HG02840 (cell line): ENCODE results near the gene HMX3.
"Not testable (repeated sequence)": the region's sequence is repeated elsewhere in the genome, so short reads cannot be mapped to it uniquely, and the experiment has no call there.

Experiments used
- ATAC-seq: cut with Tn5 transposase; IDR thresholded peaks from one replicate; pipeline ENCODE4 v1.9.1; 2021; ENCODE audit warnings: mild to moderate bottlenecking, moderate library complexity, moderate number of reproducible peaks; ENCODE audit not compliant: unreplicated experiment, low FRiP score

Gene HMX3

DNA sequence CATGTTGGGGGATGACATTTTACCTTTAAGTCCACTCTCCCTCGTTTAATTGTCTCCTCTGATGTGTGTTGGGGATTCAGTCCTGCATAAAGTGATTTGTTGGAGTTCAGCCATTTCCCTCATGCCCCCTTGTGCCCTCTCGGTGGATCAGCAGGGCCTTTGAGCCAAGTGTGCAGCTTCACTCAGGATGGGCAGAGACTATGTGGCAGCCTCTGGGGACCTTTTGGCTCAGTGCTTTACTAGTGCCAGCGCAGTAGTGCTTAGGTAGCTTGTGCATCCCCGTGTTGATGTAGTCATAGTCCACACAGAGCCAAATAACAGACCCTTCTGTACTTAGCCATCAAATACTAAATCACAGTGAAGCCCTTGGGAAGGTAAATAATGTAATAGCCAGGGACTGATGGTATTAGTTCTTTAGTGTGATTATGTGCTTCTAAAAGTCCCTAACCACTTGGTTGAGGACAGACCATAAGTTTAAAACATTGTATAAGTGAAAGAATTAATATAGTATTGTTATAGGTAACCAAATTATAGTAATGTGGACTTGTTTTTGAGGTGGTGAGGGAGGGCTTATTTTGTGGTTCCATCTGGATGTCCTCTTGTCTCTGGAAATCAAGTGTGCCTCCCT lies 29.8 kb downstream of the HMX3 start:
- ATAC-seq: no peak

DNA sequence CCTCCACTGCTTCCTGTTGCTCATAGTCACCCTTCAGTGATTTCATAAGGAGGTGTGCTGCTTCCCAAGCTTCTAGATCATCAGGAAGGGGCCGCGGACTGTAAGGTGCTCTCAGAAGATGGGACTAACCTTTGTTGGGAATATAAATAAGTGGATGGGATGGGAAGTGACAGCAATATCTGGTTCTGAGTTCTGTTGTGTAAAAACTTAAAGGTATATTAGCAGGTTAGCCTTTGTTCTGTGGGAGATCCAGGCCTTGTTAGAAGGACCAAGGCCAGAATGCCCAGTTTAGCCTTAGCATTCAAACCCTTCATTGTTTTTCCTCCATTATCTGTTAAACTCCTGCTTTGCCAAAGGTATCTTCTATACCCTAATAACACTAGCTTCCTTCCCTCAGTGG lies 30.8 kb downstream of the HMX3 start:
- no peak for ATAC-seq

DNA sequence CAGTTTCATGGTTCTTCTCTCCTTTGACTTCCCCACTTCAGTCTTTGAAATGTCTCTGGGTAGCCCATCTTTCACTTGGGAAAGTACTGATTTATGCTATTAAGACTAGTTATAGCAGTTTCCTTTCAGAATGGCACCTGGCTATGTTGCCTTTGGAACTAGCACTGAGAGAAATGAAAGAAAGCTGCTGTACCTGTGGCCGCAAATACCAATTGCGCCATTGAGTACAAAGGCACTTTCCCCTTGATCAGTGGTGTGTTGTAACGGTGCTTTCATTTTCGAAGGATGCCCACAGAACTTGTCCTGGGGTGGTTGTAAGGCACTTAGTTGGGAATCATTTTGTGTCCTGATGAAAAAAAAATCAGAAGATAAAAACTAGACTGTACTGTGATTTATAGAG lies 35.2 kb downstream of the HMX3 start:
- no peak for ATAC-seq

DNA sequence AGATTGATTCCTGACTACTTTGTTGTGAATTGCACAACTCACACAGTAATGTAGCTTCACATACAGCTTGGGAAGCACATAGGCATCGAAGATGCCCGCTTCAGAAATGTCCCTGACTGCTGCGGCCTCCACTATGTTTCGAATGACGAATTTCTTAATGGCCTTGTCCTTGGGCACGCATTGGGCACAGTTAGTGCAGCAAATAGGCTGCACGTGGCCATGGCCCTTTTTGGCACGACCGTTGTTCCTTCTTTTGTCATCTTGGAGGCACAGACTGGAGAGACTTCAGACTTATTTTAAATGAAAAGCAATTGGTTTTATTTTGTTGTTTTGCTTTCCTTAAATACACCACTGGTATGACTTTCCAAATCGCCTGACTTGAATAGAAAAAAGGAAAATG lies 35.8 kb downstream of the HMX3 start:
- ATAC-seq: not testable (repeated sequence)

DNA sequence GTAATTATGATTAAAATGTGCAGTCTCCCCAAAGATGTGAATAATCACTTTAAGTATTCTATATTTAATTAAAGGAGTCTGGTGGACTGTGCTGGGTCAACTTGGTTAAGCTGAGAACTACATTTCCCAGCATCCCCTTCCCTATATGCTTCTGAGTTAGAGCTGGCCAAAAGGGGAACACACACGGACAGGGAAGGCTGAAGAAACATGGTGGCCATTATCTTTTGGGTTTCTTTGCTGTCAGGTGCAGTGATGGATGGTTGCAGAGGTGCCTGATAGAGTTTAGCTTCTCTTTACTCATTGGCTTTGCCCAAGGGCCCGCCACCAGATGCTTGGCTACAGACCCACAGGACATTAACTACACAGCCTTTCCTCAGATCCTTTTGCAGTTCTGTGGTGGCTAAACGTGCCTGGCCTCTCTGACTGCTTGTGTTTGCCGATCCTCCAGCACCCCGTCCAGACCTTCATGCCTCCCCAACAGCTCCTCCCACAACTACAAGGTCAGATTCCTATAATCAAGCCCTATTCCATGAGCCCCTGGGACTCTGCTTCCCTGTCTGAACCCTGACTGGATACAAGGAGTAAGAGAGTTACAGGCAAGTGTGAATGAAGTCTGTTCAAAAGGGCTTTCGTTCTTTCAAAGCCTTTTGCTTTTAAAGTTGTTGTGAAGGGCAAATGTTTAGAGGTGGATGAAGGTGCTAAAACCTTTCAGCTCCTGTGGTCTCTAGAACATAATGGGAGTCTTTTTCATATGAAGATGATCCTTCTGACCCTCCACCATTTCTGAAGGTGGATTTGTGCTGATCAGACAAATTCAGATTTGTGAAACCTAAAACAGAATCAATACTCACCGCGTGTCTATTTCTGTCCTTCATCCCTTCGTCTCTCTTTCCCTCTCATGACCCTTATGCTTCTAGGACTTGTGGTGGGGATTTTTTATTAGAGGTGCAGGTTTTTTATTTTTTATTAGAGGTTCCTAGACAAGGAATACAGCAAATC lies 39.9 kb downstream of the HMX3 start:
- ATAC-seq: no peak

DNA sequence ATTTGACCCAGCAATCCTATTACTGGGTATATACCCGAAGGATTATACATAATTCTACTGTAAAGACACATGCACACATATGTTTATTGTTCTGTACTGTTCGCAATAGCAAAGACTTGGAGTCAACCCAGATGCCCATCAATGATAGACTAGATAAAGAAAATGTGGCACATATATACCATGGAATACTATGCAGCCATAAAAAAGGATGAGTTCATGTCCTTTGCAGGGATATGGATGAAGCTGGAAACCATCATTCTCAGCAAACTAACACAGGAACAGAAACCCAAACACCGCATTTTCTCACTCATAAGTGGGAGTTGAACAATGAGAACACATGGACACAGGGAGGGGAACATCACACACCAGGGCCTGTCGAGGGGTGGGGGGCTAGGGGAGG lies 42.6 kb downstream of the HMX3 start:
- not testable (repeated sequence) for ATAC-seq

DNA sequence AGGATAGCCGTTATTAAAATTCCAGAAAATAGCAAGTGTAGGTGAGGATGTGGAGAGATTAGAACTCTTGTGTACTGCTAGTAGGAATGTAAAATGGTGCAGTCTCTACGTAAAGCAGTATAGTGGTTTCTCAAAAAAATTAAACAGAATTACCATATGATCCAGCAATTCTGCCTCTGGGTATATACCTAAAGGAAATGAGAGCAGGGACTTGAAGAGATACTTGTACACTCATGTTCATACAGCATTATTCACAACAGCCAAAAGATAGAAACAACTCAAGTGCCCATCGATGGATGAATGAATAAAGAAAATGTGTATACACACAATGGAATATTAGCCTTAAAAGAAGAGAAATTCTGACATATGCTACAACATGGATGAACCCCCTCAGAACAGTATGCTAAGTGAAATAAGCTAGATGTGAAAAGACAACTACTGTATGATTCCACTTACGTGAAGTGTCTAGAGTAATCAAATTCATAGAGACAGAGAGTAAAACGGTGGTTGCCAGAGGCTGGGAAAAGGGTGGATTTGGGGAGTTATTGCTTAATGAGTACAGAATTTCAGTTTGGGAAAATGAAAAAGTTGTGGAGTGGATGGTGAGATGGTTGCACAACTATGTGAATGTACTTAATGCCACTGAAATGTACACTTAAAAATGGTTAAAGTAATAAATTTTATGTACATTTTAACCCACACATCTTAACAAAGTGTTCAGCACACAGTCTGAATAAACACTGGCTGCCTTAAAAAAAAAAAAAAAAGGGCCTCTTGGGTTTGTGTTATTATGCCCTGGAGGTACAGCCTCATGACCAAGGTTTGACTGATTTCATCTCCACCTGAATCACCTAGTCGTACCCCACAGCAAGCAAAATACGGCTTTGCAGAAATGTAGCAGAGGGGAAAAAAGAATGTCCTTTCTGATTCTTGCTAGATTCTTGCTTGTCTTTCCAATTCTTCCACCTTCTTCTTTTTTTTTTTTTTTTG lies 44.6 kb downstream of the HMX3 start:
- no peak for ATAC-seq

DNA sequence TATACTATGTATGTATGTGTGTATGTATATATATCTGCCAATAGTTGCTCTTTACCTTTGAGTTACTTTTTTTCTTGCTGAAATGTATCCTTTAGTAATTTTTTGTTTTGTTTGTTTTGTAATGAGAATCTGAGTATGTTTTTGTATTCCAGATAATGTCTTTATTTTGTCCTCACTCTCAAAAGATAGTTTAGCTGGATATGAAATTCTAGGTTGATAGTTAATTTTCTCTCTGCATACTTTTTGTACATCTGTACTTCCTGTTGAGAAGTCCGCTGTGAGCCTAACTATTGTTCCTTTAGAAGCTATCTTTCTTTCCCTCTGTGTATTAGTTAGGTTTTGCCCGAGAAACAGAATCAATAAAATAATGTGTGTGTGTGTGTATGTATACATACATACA lies 48.0 kb downstream of the HMX3 start:
- ATAC-seq: no peak

DNA sequence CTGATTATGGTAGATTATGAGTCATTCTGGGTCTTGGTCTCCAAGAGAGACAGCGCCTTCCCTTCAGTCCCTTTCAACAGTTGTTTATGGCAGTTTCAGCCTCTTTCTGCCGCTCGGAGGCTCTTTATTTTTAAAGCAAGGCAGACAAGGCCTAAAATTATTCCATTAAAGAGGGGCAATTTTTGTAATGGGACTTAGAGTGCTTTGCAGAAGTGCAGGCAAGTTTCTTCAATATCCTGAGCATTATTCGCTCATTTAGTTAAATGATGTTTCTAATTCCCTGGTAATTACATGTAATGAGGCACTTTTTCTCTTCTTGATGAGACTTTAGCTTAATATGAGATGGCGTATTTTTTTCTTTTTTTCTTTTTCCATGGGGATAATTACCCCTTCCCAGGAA lies 52.0 kb downstream of the HMX3 start:
- no peak for ATAC-seq
